WI38 (cell line): ENCODE results near the gene FRK.
"Not testable (repeated sequence)": the region's sequence is repeated elsewhere in the genome, so short reads cannot be mapped to it uniquely, and the experiment has no call there.

Experiments
- H3K4me3 ChIP-seq: 2 replicates; pipeline ENCODE4 v1.5.1; 2011; ENCODE audit warnings: low read depth, mild to moderate bottlenecking, control low read depth, low read length
- TF ChIP-seq, protein P1 (sequence below): IDR thresholded peaks from 2 replicates; pipeline ENCODE4 v1.5.1; 2012; ENCODE audit warnings: low read depth, mild to moderate bottlenecking, control low read depth, low read length

The FRK gene

GRCh38 chr6:116101302-116101718, 40.6 kb upstream of the FRK start:
- TF ChIP-seq, protein P1, sequence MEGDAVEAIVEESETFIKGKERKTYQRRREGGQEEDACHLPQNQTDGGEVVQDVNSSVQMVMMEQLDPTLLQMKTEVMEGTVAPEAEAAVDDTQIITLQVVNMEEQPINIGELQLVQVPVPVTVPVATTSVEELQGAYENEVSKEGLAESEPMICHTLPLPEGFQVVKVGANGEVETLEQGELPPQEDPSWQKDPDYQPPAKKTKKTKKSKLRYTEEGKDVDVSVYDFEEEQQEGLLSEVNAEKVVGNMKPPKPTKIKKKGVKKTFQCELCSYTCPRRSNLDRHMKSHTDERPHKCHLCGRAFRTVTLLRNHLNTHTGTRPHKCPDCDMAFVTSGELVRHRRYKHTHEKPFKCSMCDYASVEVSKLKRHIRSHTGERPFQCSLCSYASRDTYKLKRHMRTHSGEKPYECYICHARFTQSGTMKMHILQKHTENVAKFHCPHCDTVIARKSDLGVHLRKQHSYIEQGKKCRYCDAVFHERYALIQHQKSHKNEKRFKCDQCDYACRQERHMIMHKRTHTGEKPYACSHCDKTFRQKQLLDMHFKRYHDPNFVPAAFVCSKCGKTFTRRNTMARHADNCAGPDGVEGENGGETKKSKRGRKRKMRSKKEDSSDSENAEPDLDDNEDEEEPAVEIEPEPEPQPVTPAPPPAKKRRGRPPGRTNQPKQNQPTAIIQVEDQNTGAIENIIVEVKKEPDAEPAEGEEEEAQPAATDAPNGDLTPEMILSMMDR, result no peak
- H3K4me3 ChIP-seq, result peak overlapping the region; percentile 80

- TF ChIP-seq, protein P1, result peak; percentile 21; the same call in 1 of the 2 replicates
- peak within 1 kb of the TSS; percentile 80 for H3K4me3 ChIP-seq
Observed at GRCh38 chr6:116100419-116101301, 40.0 kb upstream of the FRK start, which contains the start of gene NT5DC1. NT5DC1 (plus strand) TSS chr6:116100853; CDS start chr6:116100931, 78 bp downstream.

DNA sequence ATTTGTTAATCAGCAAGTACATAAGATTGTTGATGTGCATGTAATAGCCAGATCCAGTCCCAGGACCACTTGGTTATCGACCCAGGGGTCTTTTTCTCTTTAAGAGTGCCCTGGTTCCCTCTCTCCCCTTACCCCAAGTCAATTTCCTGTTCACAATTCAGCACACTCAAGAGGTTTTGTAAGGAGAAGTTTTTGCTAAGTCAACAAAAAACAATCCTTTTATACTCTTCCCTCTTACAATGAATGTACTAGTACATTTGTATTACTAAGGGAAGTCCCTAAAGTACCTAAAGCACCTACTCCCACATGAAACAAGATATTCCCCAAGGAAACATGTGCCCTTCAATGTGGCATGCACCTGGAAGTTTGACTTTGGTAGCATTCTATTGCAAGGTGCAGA, 38.3 kb upstream of the FRK start:
- TF ChIP-seq, protein P1, result no peak
- H3K4me3 ChIP-seq, result no peak overlapping the region

- TF ChIP-seq, protein P1, result no peak
- H3K4me3 ChIP-seq, result no peak overlapping the region
Observed at GRCh38 chr6:116096979-116097816, 36.5 kb upstream of the FRK start.

DNA sequence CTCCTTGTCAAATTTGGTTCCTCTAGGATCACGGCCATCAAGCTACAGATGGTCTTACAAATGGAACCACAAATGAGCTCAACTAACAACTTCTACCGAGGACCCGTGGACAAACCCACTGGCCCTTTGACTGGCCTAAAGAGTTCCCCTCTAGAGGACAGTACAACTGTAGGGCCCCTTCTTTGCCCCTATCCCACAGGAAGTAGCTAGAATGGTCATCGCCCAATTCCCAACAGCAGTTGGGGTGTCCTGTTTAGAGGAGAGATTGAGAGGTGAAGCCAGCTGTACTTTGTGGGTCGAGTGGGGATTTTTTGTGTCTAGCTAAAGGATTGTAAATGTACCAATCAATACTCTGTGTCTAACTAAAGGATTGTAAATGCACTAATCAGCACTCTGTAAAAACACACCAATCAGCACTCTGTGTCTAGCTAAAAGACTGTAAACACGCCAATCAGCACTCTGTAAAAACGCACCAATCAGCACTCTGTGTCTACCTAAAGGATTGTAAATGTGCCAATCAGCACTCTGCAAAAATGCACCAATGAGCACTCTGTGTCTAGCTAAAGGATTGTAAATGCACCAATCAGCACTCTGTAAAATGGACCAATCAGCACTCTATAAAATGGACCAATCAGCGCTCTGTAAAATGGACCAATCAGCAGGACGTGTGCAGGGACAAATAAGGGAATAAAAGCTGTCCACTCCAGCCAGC, 35.5 kb upstream of the FRK start:
- not testable (repeated sequence) for H3K4me3 ChIP-seq

DNA sequence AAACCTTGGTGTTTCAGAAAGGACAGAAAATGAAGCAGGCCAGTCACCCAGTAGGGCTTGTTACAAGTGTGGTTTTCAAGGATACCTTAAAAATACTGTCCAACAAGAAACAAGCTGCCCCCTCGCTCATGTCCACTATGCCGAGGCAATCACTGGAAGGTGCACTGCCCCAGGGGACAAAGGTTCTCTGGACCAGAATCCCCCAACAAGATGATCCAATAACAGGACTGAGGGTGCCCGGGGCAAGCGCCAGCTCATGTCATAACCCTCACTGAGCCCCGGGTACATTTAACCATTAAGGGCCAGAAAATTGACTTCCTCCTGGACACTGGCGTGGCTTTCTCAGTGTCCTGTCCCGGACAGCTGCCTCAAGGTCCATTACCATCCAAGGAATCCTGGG, 33.4 kb upstream of the FRK start:
- no peak overlapping the region for H3K4me3 ChIP-seq
- TF ChIP-seq, protein P1, result no peak

DNA sequence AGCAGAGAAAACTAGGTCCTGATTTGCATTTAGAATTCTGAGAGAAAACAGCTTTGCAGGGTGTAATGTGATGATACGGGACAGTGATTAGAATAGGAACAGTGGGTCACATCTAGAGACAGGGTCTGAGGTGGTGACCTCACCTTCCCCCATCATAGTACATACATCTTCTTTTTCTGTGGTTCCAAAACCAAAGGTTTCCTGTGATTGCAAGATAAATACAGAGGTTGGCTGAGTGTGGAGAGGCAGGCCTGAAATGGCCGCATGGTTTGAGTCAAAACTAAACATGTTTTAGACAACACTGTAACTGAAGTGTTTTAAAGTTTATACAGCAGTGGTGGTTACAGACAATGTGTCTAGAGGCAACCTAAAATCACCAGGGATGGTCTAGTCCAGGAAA, 29.6 kb upstream of the FRK start:
- H3K4me3 ChIP-seq, result no peak overlapping the region

More for the DNA sequence above, 29.6 kb upstream of the FRK start:
- TF ChIP-seq, protein P1, result no peak
